GM20000 (cell line): Measurements from ENCODE around the gene VIPR2.
"Not testable (repeated sequence)": the region's sequence is repeated elsewhere in the genome, so short reads cannot be mapped to it uniquely, and the experiment has no call there.

ENCODE experiments used
- DNase-seq: peaks from one replicate; pipeline ENCODE4 v3.0.0; 2012; ENCODE audit warnings: low spot score
- TF ChIP-seq, protein P1 (sequence below): IDR thresholded peaks from 2 replicates; pipeline ENCODE4 v1.5.1; 2012; ENCODE audit warnings: mild to moderate bottlenecking, control low read depth; ENCODE audit errors: extremely low read depth, missing control alignments

VIPR2 gene

DNA sequence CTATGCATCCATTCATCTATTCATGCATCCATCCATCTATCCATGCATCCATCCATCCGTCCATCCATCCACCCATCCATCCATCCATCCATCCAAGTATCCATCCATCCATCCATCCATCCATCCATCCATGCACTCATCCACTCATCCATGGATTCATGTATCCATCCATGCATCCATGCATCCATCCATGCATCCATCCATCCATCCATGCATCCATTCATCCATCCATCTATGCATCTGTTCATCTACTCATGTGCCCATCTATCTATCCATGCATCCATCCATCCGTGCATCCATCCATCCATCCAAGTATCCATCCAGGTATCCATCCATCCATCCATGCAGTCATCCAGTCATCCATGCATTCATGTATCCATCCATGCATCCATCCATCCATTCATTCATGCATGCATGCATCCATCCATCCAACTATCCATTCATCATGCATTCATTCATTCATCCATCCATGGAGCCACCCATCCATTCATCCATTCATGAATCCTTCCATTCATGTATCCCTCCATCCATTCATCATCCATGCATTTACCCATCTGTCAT is 156.3 kb downstream of the VIPR2 start:
- TF ChIP-seq, protein P1, sequence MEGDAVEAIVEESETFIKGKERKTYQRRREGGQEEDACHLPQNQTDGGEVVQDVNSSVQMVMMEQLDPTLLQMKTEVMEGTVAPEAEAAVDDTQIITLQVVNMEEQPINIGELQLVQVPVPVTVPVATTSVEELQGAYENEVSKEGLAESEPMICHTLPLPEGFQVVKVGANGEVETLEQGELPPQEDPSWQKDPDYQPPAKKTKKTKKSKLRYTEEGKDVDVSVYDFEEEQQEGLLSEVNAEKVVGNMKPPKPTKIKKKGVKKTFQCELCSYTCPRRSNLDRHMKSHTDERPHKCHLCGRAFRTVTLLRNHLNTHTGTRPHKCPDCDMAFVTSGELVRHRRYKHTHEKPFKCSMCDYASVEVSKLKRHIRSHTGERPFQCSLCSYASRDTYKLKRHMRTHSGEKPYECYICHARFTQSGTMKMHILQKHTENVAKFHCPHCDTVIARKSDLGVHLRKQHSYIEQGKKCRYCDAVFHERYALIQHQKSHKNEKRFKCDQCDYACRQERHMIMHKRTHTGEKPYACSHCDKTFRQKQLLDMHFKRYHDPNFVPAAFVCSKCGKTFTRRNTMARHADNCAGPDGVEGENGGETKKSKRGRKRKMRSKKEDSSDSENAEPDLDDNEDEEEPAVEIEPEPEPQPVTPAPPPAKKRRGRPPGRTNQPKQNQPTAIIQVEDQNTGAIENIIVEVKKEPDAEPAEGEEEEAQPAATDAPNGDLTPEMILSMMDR: no peak
- no peak for DNase-seq

DNA sequence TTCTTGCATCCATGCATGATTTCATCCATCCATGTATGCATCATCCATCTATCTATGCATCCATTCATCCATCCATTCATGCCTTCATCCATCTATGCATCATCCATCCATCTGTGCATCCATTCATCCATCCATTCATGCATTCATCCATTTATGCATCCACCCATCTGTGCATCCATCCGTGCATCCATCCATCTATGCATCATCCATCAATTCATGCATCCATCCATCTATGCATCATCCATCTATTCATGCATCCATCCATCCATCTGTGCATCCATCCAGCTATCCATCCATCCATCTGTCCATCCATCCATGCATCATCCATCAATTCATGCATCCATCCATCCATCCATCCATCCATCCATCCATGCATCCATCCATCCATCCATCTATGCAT is 157.0 kb downstream of the VIPR2 start:
- DNase-seq: no peak
- TF ChIP-seq, protein P1: no peak

DNA sequence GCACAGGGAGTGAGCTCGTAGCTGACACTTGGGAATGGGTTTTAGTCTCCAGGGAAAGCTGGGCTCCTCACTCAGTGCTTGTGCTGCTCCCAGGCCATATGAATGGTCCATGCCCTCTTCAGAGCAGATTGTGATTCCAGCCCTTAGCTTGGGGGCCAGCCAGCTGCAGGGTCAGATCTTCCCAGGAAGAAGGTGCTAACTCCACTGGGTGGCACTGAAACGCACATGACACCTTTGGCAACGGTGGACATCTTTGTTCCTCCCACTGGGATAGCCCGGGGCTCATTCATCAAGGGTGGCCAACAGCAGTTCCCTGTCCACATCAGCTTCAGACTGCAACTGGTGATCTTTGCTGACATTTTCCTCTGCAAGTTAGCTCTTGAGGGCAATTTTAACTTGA is 159.1 kb downstream of the VIPR2 start:
- TF ChIP-seq, protein P1: no peak
- no peak for DNase-seq

DNA sequence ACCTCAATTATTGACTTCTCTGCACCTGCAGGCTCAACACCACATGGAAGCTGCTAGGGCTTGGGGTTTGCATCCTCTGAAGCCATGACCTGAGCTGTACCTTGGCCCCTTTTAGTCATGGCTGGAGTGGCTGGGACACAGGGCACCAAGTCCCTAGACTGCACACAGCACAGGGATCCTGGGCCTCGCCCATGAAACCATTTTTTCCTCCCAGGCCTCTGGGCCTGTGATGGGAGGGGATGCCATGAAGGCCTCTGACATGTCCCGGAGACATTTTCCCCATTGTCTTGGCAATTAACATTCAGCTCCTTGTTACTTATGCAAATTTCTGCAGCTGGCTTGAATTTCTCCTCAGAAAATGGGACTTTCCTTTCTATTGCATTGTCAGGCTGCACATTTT is 160.7 kb downstream of the VIPR2 start:
- DNase-seq: not testable (repeated sequence)

DNA sequence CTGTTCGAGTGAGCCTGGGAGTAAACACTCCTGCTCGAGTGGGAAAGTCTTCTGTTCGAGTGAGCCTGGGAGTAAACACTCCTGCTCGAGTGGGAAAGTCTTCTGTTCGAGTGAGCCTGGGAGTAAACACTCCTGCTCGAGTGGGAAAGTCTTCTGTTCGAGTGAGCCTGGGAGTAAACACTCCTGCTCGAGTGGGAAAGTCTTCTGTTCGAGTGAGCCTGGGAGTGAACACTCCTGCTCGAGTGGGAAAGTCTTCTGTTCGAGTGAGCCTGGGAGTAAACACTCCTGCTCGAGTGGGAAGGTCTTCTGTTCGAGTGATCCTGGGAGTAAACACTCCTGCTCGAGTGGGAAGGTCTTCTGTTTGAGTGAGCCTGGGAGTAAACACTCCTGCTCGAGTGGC is 162.6 kb downstream of the VIPR2 start:
- DNase-seq: not testable (repeated sequence)

DNA sequence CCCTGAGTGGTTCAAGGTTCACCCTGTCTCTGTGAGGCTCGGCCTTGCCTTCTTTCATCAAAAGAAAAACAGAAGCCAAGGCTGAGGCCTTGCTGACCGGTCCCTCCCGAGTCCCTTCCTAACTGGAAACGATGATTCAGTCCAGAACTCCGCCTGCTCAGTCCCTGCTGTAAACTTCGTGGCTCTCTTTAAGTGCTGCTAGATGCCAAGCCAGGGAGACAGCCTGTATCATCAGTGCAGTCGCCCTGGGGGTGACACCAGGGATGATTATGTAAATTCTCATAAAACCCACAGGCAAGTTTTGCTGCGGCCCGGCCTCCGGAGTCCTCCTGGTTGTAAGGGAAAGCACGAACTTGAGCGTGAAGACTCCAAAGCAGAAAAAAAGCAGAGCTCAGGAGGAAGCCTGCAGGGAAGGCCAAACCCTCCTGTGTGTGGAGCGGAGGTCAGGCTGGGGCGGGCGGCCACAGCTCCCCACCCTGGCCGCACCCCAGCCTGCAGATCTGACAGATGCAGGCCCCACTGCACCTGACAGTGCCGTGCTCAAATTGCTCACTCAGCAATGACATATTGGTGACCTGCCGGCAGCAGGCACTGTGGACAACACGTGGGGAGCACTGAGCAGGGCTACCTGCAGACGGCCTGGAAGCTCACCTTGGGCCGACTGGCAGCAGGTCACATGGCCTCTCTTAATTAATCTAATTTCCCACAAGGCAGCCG is 164.9 kb downstream of the VIPR2 start:
- TF ChIP-seq, protein P1: no peak
- no peak for DNase-seq

DNA sequence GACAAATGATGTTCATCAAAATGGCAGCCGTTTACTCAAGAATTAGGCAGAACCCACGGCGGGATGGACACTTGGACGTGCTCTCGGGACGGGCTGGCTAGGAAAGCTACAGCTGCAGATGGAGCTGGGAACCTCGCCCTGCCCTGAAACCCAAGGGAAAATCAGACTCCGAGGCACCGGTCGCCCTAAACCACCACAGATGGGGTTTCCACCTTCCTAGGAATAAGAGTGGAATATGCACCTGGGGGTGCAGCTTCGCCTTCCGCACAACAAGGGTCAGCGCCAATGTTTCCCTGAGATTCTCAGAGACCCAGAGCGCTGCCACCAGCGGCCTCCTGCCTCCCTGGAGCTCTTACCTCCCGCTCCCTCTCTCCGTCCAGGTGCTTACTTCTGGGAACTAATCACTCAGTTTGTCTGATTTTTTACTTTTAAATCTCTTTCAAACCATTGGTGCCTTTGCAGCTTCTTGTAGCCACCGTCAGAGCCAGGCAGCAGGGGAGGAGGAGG is 165.6 kb downstream of the VIPR2 start:
- no peak for DNase-seq
- TF ChIP-seq, protein P1: no peak
